Hepatocyte (in vitro differentiated cells): ENCODE measurements around the gene MED23.

Source experiments
- EZH2 ChIP-seq: fragments of 200-600 bp; sonication (generic); IDR thresholded peaks from 2 replicates; pipeline ENCODE4 v1.6.1; 2016; ENCODE audit warnings: antibody characterized with exemption, mild to moderate bottlenecking, borderline replicate concordance
- EZH2phosphoT487 ChIP-seq: fragments of 200-600 bp; sonication (generic); IDR thresholded peaks from one replicate; pipeline ENCODE4 v1.6.1; 2018; ENCODE audit warnings: antibody characterized with exemption, mild to moderate bottlenecking, low read depth, moderate library complexity; ENCODE audit not compliant: unreplicated experiment, severe bottlenecking
- TF ChIP-seq, protein P1 (sequence below): fragments of 200-600 bp; sonication (generic); IDR thresholded peaks from 2 replicates; pipeline ENCODE4 v1.5.1; 2016; ENCODE audit warnings: antibody characterized with exemption, mild to moderate bottlenecking; ENCODE audit not compliant: poor library complexity

DNA sequence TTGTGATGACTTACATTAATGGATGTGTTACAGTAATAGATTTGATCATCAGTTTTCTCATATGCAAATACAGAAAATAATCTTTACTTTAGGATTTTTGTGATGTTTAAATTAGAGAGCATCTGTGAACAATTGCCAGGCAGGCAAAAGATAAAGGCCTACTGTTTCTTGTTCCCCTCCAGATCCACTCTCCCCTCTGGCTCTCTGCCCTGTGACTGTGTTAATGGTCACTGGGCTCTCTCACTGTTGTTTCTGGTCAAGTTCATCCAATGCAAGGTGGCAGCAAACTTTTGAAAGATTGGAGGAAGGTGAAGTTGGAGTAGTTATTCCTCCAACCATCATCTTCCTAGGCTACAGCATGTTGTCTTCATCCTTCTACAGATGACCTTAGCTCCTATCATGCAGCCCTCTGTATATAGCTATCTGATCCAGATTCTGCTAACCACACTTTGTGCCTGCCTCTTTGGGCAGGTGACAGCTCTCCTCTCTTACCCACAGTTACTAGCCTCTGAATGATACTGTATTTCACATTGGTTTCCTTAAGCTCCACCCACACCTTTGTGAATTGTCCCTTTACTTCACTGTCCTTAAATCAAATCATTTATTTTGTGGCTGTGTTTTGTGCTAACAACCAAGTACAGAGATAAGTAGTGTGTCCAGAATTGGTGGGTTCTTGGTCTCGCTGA, 103.9 kb downstream of the MED23 start:
- TF ChIP-seq, protein P1, sequence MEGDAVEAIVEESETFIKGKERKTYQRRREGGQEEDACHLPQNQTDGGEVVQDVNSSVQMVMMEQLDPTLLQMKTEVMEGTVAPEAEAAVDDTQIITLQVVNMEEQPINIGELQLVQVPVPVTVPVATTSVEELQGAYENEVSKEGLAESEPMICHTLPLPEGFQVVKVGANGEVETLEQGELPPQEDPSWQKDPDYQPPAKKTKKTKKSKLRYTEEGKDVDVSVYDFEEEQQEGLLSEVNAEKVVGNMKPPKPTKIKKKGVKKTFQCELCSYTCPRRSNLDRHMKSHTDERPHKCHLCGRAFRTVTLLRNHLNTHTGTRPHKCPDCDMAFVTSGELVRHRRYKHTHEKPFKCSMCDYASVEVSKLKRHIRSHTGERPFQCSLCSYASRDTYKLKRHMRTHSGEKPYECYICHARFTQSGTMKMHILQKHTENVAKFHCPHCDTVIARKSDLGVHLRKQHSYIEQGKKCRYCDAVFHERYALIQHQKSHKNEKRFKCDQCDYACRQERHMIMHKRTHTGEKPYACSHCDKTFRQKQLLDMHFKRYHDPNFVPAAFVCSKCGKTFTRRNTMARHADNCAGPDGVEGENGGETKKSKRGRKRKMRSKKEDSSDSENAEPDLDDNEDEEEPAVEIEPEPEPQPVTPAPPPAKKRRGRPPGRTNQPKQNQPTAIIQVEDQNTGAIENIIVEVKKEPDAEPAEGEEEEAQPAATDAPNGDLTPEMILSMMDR: no peak
- no peak for TF ChIP-seq EZH2
- no peak for TF ChIP-seq EZH2phosphoT487
